ENCODE data around the gene CENPP. TPM values are rescaled to one million over a fixed set of nuclear protein-coding genes. Genes with fewer than 3 reads are reported as not detected.

The CENPP gene
- total RNA-seq, 3 donors from 2014 or later (not counting 1 experiment from before 2014, with no cell fraction given) = 10.3 to 14.5 (median 12.1) TPM

DNA sequence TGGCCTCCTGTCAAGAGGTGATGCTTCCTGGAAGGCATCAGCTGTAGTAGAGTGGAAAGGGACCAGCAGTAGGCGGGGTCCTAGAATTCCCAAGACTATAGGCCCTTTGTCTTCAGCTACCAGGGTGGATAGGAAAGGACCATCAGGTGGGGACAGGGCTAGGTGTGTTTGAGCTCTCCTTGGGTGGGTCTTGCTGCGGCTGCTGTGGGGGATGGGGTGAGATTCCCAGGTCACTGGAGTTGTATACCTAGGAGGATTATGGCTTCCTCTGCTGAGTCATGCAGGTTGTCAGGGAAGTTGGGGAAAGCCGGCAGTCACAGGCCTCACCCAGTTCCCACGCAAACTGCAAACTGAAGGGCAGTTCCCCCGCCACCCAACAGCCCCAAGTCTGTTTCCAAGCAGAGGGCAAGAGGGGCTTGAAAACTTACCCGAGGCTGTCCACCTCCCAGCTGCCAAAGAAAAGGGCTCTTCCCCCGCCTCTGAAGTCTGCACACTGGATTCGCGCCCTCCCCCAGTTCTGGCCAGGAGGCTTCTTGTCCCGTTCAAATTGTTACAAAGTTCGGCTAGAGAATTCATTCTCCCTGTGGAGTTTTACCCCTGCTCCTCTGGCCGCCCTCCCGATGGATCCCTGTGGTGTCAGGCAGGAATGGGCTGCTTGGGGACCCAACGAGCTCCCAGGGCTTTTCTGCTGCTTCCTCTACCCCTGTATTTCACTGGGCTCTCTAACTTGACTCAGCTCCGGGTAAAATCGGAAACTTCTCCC, 233.0 kb downstream of the CENPP start:
- Mint-ChIP-seq H3K4me1 (peaks cover 0 to 8% of the 10 kb centered on the region in 2 donors), H3K36me3 (no peaks in the 10 kb centered on the region), H3K27ac (no peak overlapping the region), H3K27me3 (ENCODE audit: low read depth in 2 of 2) (no peaks in the 10 kb centered on the region), H3K9me3 (no peaks in the 10 kb centered on the region), H3K4me3 (no peak overlapping the region)
- intact Hi-C loops (cut with micrococcal nuclease) = no loop called here
- WGBS (ENCODE audit: insufficient coverage) = 96% methylated on average over 14 of the region's 16 CpGs
- no peak for ATAC-seq
- Histone ChIP-seq H3K4me3 (ENCODE audit: low read length) (no peak overlapping the region), H3K27ac (ENCODE audit: low read length) (no peak overlapping the region), H3K4me1 (ENCODE audit: control insufficient read depth, insufficient read depth, low read length) (no peaks in the 10 kb centered on the region), H3K9me3 (ENCODE audit: control insufficient read depth, insufficient read depth, low read length) (no peaks in the 10 kb centered on the region), H3K27me3 (ENCODE audit: control insufficient read depth, insufficient read depth, low read length) (no peaks in the 10 kb centered on the region), H3K36me3 (ENCODE audit: control insufficient read depth, insufficient read depth, low read length) (no peaks in the 10 kb centered on the region)
- no peak for DNase-seq
- TF ChIP-seq, protein P1, sequence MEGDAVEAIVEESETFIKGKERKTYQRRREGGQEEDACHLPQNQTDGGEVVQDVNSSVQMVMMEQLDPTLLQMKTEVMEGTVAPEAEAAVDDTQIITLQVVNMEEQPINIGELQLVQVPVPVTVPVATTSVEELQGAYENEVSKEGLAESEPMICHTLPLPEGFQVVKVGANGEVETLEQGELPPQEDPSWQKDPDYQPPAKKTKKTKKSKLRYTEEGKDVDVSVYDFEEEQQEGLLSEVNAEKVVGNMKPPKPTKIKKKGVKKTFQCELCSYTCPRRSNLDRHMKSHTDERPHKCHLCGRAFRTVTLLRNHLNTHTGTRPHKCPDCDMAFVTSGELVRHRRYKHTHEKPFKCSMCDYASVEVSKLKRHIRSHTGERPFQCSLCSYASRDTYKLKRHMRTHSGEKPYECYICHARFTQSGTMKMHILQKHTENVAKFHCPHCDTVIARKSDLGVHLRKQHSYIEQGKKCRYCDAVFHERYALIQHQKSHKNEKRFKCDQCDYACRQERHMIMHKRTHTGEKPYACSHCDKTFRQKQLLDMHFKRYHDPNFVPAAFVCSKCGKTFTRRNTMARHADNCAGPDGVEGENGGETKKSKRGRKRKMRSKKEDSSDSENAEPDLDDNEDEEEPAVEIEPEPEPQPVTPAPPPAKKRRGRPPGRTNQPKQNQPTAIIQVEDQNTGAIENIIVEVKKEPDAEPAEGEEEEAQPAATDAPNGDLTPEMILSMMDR (IDR thresholded peaks at IDR 0.05) = no peak

DNA sequence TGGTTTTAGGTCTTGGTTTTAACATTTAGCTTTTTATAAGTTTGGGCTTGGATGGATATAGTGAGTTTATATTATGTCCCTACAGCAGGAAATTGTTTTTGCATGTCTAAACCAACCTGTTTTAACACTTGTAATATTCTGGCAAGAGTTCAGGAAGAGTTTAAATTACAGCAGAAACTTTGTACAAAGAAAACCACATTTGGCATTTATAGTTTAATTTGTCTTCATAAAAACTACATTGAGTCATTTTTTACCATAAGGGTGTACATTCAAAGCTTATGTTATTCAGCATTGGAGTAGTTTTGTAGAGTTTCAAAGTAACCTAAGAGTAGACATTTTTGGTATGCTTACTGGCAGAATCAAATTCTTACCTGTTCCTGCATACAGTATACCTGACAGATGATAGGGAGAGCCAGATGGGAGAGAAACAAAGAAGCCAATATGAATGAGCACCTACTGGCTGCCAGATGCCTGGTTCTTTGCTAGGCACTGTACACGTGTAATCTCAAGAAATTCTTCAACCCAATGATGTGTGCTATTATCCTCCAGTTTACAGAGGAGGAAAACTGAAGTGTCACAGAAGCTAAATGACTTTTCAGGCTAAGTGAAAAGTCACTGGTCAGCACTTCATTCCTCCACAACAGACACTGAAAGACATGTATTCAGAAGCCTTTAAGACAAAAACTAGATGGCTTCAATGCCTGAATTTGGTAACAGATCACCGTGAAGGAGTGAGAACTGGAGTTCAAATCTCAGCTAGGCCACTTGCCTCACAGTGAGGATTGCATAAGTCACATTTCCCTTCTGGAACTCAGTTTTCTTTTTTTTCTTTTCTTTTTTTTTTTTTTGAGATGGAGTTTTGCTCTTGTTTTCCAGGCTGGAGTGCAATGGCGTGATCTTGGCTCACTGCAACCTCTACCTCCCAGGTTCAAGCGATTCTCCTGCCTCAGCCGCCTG, 235.9 kb downstream of the CENPP start:
- WGBS (ENCODE audit: insufficient coverage) = 97% methylated on average over 2 of the region's 5 CpGs
- DNase-seq (no peak), ATAC-seq (no peak)
- Histone ChIP-seq H3K4me3 (ENCODE audit: low read length) (no peak overlapping the region), H3K4me1 (ENCODE audit: control insufficient read depth, insufficient read depth, low read length) (no peaks in the 10 kb centered on the region), H3K9me3 (ENCODE audit: control insufficient read depth, insufficient read depth, low read length) (no peaks in the 10 kb centered on the region), H3K27me3 (ENCODE audit: control insufficient read depth, insufficient read depth, low read length) (no peaks in the 10 kb centered on the region), H3K27ac (ENCODE audit: low read length) (no peak overlapping the region), H3K36me3 (ENCODE audit: control insufficient read depth, insufficient read depth, low read length) (no peaks in the 10 kb centered on the region)
- Mint-ChIP-seq H3K27me3 (ENCODE audit: low read depth in 2 of 2) (no peaks in the 10 kb centered on the region), H3K4me1 (peaks cover 0 to 8% of the 10 kb centered on the region in 2 donors), H3K27ac (no peak overlapping the region), H3K36me3 (peaks cover 6% of the 10 kb centered on the region), H3K4me3 (no peak overlapping the region), H3K9me3 (peaks cover 4% of the 10 kb centered on the region in 2 donors)
- intact Hi-C loops (cut with micrococcal nuclease) = no loop called here
- TF ChIP-seq, protein P1 (IDR thresholded peaks at IDR 0.05) = no peak

DNA sequence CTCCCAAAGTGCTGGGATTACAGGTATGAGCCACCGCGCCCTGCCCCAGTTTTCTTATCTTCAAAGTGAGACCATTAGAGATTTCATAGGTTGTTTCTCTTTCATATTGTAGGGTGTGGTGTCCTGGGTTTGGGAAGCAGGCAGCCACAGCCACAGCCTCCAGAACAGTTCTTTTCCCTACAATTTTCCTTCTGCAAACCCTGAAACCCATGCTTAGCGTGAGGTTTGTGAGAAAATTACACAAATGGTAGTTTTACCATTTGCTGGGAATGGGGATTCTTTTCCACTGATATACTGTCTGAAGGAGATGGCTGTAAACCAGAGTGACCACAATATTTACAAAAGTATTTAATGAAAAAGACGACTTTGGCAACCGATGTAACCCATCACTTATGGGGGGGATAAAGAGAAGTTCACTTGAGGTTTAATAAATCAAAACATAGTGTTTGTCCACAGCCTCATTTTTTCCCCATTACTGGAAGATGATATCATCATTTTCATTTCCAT, 236.8 kb downstream of the CENPP start:
- DNase-seq (no peak), ATAC-seq (no peak)
- intact Hi-C loops (cut with micrococcal nuclease) = no loop called here
- H3K4me1 Mint-ChIP-seq = peaks cover 0 to 8% of the 10 kb centered on the region in 2 donors
- no peak overlapping the region for H3K4me3 Mint-ChIP-seq
- H3K36me3 ChIP-seq (ENCODE audit: control insufficient read depth, insufficient read depth, low read length) = no peaks in the 10 kb centered on the region
- H3K27me3 ChIP-seq (ENCODE audit: control insufficient read depth, insufficient read depth, low read length) = no peaks in the 10 kb centered on the region
- H3K9me3 ChIP-seq (ENCODE audit: control insufficient read depth, insufficient read depth, low read length) = no peaks in the 10 kb centered on the region
- peaks cover 7% of the 10 kb centered on the region for H3K36me3 Mint-ChIP-seq
- no peak overlapping the region for H3K4me3 ChIP-seq (ENCODE audit: low read length)
- H3K27ac Mint-ChIP-seq = no peak overlapping the region
- peaks cover 4 to 5% of the 10 kb centered on the region in 2 donors for H3K9me3 Mint-ChIP-seq
- no peak overlapping the region for H3K27ac ChIP-seq (ENCODE audit: low read length)
- 98% methylated on average over 4 of the region's 5 CpGs for WGBS (ENCODE audit: insufficient coverage)
- H3K27me3 Mint-ChIP-seq (ENCODE audit: low read depth in 2 of 2) = no peaks in the 10 kb centered on the region
- TF ChIP-seq, protein P1 (IDR thresholded peaks at IDR 0.05) = no peak
- no peaks in the 10 kb centered on the region for H3K4me1 ChIP-seq (ENCODE audit: control insufficient read depth, insufficient read depth, low read length)

Data from natural killer cell (primary cell).